K562 (cell line): Measurements from ENCODE around the gene DPP10. TPM values are rescaled to one million over a fixed set of nuclear protein-coding genes. Genes with fewer than 3 reads are reported as not detected.

Experiments
- ATAC-seq: fragments of 200-7000 bp; cut with Tn5 transposase; 3 replicates; pipeline ENCODE4 v1.9.1; 2020; ENCODE audit warnings: moderate library complexity
- BruUV-seq: library from RNA; stranded (reverse); fragments of 400-500 nt; replicated peaks from 2 replicates; lab custom pipeline; 2021; lab: Mats Ljungman, UMichigan
- CTCF ChIA-PET: fragments of 300-600 bp; formaldehyde crosslinking; extraction: SDS; loops from one replicate; lab custom pipeline; 2021; ENCODE audit warnings: low intra/inter-chr PET ratio; lab: Yijun Ruan, JAX
- POLR2A ChIA-PET: fragments of 300-600, 350-650 bp; sonication (Branson Sonifier 250); formaldehyde crosslinking; extraction: SDS; loops from one replicate; lab custom pipeline; 2021; ENCODE audit warnings: antibody characterized with exemption, inconsistent platforms; lab: Yijun Ruan, JAX
- DNase-seq, 4 experiments: peaks; one replicate each; pipeline versions ENCODE4 v3.0.0 to v3.0.0-alpha.2; 2011 to 2018; ENCODE audit warnings: low spot score in 3 of 4, mixed read lengths in 3 of 4; ENCODE audit errors: extremely low read depth in 1 of 4
- FAIRE-seq: peaks from 2 replicates; lab custom pipeline; 2011; peaks lifted over from hg19 to GRCh38; lab: Jason Lieb, UNC
- H2AFZ ChIP-seq: 2 replicates; pipeline ENCODE4 v1.6.0; 2011; ENCODE audit warnings: low read depth, low read length, control low read depth, inconsistent platforms
- H3K27ac ChIP-seq: fragments of 200-600 bp; 3 replicates; pipeline ENCODE4 v1.8.0; 2011; ENCODE audit warnings: low read depth, mild to moderate bottlenecking, control low read depth, inconsistent platforms, low read length, moderate library complexity, mixed read lengths; ENCODE audit errors: extremely low read depth
- H3K27me3 ChIP-seq, 2 experiments: fragments of 300-600 bp in 1 of 2; 2 replicates in 1 of 2; 3 replicates in 1 of 2; pipeline versions ENCODE4 v1.6.0 to v1.8.0; 2011; ENCODE audit warnings: inconsistent platforms in 2 of 2, low read length in 2 of 2, mild to moderate bottlenecking in 1 of 2, mixed read lengths in 1 of 2, moderate library complexity in 1 of 2; ENCODE audit not compliant: control insufficient read depth in 2 of 2, insufficient read depth in 2 of 2
- H3K36me3 ChIP-seq: fragments of 300-600 bp; 3 replicates; pipeline ENCODE4 v1.8.0; 2011; ENCODE audit warnings: mild to moderate bottlenecking, low read length, inconsistent platforms; ENCODE audit not compliant: control insufficient read depth, insufficient read depth
- H3K4me1 ChIP-seq, 2 experiments: fragments of 200-600 bp in 1 of 2; replicated peaks in 1 of 2; 2 replicates in 1 of 2; 3 replicates in 1 of 2; pipeline versions ENCODE4 v1.5.1 to v1.8.0; 2011; ENCODE audit warnings: inconsistent platforms in 2 of 2, low read length in 2 of 2, mild to moderate bottlenecking in 1 of 2, mixed read lengths in 1 of 2, moderate library complexity in 1 of 2; ENCODE audit not compliant: control insufficient read depth in 2 of 2, insufficient read depth in 2 of 2
- H3K4me2 ChIP-seq: 2 replicates; pipeline ENCODE4 v1.6.1; 2011; ENCODE audit warnings: low read length, control low read depth, inconsistent platforms, mixed read lengths; ENCODE audit not compliant: insufficient read depth
- H3K4me3 ChIP-seq: fragments of 200-600 bp; sonication (generic), shearing (Covaris generic); 2 replicates; pipeline ENCODE4 v1.5.1; 2016; ENCODE audit warnings: control low read depth, inconsistent platforms
- H3K79me2 ChIP-seq: fragments of 200-600 bp; 3 replicates; pipeline ENCODE4 v1.8.0; 2011; ENCODE audit warnings: low read length, inconsistent platforms; ENCODE audit not compliant: control insufficient read depth, insufficient read depth
- H3K9ac ChIP-seq, 2 experiments: 2 replicates each; pipeline versions ENCODE4 v1.6.0 to v1.6.1; 2011; ENCODE audit warnings: low read depth in 2 of 2, low read length in 2 of 2, control low read depth in 1 of 2, inconsistent platforms in 1 of 2, mild to moderate bottlenecking in 1 of 2, mixed read lengths in 1 of 2; ENCODE audit not compliant: insufficient read depth in 1 of 2
- H3K9me1 ChIP-seq: one replicate; pipeline ENCODE4 v1.6.0; 2011; ENCODE audit warnings: inconsistent platforms, mild to moderate bottlenecking, low read length, moderate library complexity; ENCODE audit not compliant: control insufficient read depth, insufficient read depth
- H3K9me3 ChIP-seq: replicated peaks from 2 replicates; pipeline ENCODE4 v1.5.1; 2011; ENCODE audit warnings: low read depth, low read length, inconsistent platforms; ENCODE audit not compliant: control insufficient read depth, insufficient read depth
- H4K20me1 ChIP-seq: replicated peaks from 2 replicates; pipeline ENCODE4 v1.6.1; 2011; ENCODE audit warnings: low read length, inconsistent platforms, mixed read lengths; ENCODE audit not compliant: control insufficient read depth, insufficient read depth
- CBX3 ChIP-seq, 2 experiments: IDR thresholded peaks; 1 replicate in 1 of 2; 2 replicates in 1 of 2; pipeline ENCODE4 v1.6.1; 2012; ENCODE audit warnings: inconsistent platforms in 2 of 2, low read length in 2 of 2, borderline replicate concordance in 1 of 2, control low read depth in 1 of 2
- CCAR2 ChIP-seq: fragments of 200-400 bp; formaldehyde crosslinking; IDR thresholded peaks from 2 replicates; pipeline ENCODE4 v1.6.1; 2017; ENCODE audit warnings: mild to moderate bottlenecking, low read depth, low read length
- IFI16 ChIP-seq: fragments of 250-450 bp; sonication (Bioruptor Pico); IDR thresholded peaks from 2 replicates; pipeline ENCODE4 v2.1.2; 2022; ENCODE audit warnings: mild to moderate bottlenecking, inconsistent platforms
- POLR2AphosphoS5 ChIP-seq: IDR thresholded peaks from 2 replicates; pipeline ENCODE4 v1.6.1; 2011; ENCODE audit warnings: mild to moderate bottlenecking, low read depth, low read length, moderate library complexity; ENCODE audit not compliant: control insufficient read depth, insufficient read depth
- SRSF9 ChIP-seq: fragments of 200-400 bp; formaldehyde crosslinking; IDR thresholded peaks from 2 replicates; pipeline ENCODE4 v1.6.1; 2017; ENCODE audit warnings: low read depth, low read length, borderline replicate concordance
- ZFX ChIP-seq: sonication (generic); formaldehyde crosslinking; IDR thresholded peaks from 2 replicates; pipeline ENCODE4 v1.8.0; 2022; ENCODE audit warnings: mild to moderate bottlenecking, missing genetic modification reagents, moderate library complexity
- ZNF57 ChIP-seq: fragments of 450-650 bp; formaldehyde crosslinking; IDR thresholded peaks from 2 replicates; pipeline ENCODE4 v1.4.0; 2020; ENCODE audit warnings: mild to moderate bottlenecking, moderate library complexity
- WGBS: fragments of 100-300 bp; shearing (Covaris generic); methylation state at CpG from one replicate; pipeline ENCODE4 v1.1.6; 2016; ENCODE audit warnings: low coverage, mixed read lengths; ENCODE audit not compliant: insufficient coverage; ENCODE audit errors: missing lambda C conversion rate; 5-methylcytosine and 5-hydroxymethylcytosine counted together
- in situ Hi-C: fragments of 300-500 bp; cut with MboI; formaldehyde crosslinking; loops from 4 replicates; pipeline ENCODE4 v1.15.0; 2018; ENCODE audit warnings: inconsistent platforms, mixed read lengths
- intact Hi-C: fragments of 100-400 bp; cut with micrococcal nuclease; formaldehyde crosslinking; loops from 2 replicates; pipeline ENCODE4 v1.14.2; 2022
- polyA plus RNA-seq, 8 experiments: library from polyadenylated mRNA; depleted of rRNA in 4 of 8; stranded (reverse) in 5 of 8; unstranded in 3 of 8; fragments of >200 nt; fragmentation: Nextera tagmentation in 2 of 8; fragmentation: Illumina TruSeq in 1 of 8; extraction: Ambion mirVana in 2 of 8; extraction: Trizol in 1 of 8; gene quantifications; 2 replicates each; pipeline versions ENCODE4 v1.2.1 to v1.2.3, GENCODE V29; 2011 to 2014; ENCODE audit warnings: inconsistent platforms in 1 of 8, missing spikeins in 1 of 8
- total RNA-seq, 7 experiments: library from RNA; depleted of rRNA in 6 of 7; stranded (reverse); fragments of >200 nt in 6 of 7; fragmentation: Illumina TruSeq in 2 of 7; extraction: Trizol in 2 of 7; gene quantifications; 2 replicates each; pipeline versions ENCODE4 v1.2.1 to v1.2.3, GENCODE V29; 2011 to 2021; ENCODE audit warnings: low replicate concordance in 1 of 7

DPP10 gene
- total and polyA plus RNA-seq, 9 of the 15 experiments (the other 6 are each of a cell fraction or from before 2014, with no cell fraction given), result not detected

DNA sequence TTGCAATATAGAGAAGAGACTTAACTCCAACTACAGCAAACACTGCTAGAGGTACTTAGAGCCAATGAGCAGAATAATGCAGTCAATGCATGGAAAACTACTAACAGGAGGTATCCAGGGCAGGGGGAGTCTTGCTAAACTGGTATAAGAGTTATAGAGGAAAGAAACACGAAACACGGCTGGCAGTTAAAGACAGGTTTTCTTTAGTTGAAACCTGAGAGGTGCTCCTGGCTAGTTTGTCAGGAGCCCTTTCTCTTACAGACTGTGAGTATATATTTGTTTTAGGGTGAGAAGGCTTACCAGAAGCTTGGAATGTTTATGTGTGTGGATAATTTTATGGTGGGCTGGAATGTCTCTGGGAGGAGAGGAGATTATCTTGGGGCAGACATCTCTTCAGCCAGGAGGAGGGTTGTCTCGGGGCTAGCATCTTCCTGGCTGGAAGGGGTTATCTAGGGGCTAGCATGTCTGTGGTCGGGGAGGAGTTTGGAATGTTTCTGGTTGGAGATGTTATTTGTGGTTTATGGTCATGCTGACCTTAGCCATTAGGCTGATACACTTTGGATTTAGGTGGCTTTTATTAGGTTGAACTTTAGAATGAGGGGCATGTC lies 1048.8 kb downstream of the DPP10 start:
- in situ Hi-C loops (no loop called here), intact Hi-C loops (no loop called here)
- no peak overlapping the region for H2AFZ ChIP-seq
- no peaks in the 10 kb centered on the region for H3K79me2 ChIP-seq
- H3K4me1 ChIP-seq, result no peaks in the 10 kb centered on the region
- no peaks in the 10 kb centered on the region for H3K27me3 ChIP-seq
- H4K20me1 ChIP-seq, result no peaks in the 10 kb centered on the region
- no TSS peak for BruUV-seq
- no peak overlapping the region for H3K4me3 ChIP-seq
- no peak for DNase-seq
- no peaks in the 10 kb centered on the region for H3K36me3 ChIP-seq
- FAIRE-seq, result no peak
- TF ChIP-seq IFI16 (CRISPR knock-in tag) (no peak), ZNF57 (CRISPR knock-in tag) (no peak), ZFX (CRISPR knock-in tag) (no peak), CBX3 (IDR thresholded peaks at IDR 0.05; ENCODE audit: borderline replicate concordance in 1 of 2, low read length in 2 of 2) (no peak), SRSF9 (no peak), CCAR2 (no peak), POLR2AphosphoS5 (no peak)
- H3K9me3 ChIP-seq, result no peaks in the 10 kb centered on the region
- H3K9ac ChIP-seq, result no peak overlapping the region
- ChIA-PET POLR2A (no interaction called here), CTCF (no interaction called here)
- H3K9me1 ChIP-seq, result no peaks in the 10 kb centered on the region
- H3K4me2 ChIP-seq, result no peak overlapping the region
- ATAC-seq, result no peak
- H3K27ac ChIP-seq, result no peak overlapping the region
- 3% methylated on average over 4 of the region's 4 CpGs for WGBS
